ENCODE results near the gene STX3. TPM values are rescaled to one million over a fixed set of nuclear protein-coding genes. Genes with fewer than 3 reads are reported as not detected.

STX3 gene
- total RNA-seq, 4 donors from 2014 or later: 16.6 to 27.1 (median 24.6) TPM

- Histone ChIP-seq H3K27me3 (no peaks in the 10 kb centered on the region), H3K9me3 (no peaks in the 10 kb centered on the region), H3K4me1 (peaks cover 0 to 35% (median 0%) of the 10 kb centered on the region in 3 donors), H3K36me3 (peaks cover 0 to 10% of the 10 kb centered on the region in 2 donors), H3K27ac (no peak overlapping the region), H3K4me3 (no peak overlapping the region)
- ATAC-seq: no peak
- TF ChIP-seq POLR2A (IDR thresholded peaks at IDR 0.05): no peak
- TF ChIP-seq POLR2AphosphoS5 (IDR thresholded peaks at IDR 0.05): no peak
- TF ChIP-seq CTCF (IDR thresholded peaks at IDR 0.05): no peak
- TF ChIP-seq EP300 (IDR thresholded peaks at IDR 0.05): no peak
- WGBS, 2 donors (ENCODE audit: low coverage in 1 of 2): 66 to 85% methylated on average over 2 to 4 of the region's 6 CpGs
Observed at GRCh38 chr11:59761993-59762392, 6.8 kb downstream of the STX3 start.

- whole genome bisulfite sequencing, 2 donors (ENCODE audit: low coverage in 1 of 2): 88% methylated on average over 4 of the region's 4 CpGs; no CpG with 5 or more reads in 1 of the 2 donors
- no peaks in the 10 kb centered on the region for H3K27me3 ChIP-seq
Observed at GRCh38 chr11:59765068-59765735, 10.0 kb downstream of the STX3 start.

GRCh38 chr11:59766542-59767224 lies 11.5 kb downstream of the STX3 start:
- 41 to 94% methylated on average over 2 to 3 of the region's 6 CpGs for WGBS, 2 donors (ENCODE audit: low coverage in 1 of 2)

More at GRCh38 chr11:59765068-59765735, 10.0 kb downstream of the STX3 start:
- Histone ChIP-seq H3K4me1 (peaks cover 0 to 13% (median 0%) of the 10 kb centered on the region in 3 donors), H3K27ac (no peak overlapping the region), H3K9me3 (no peaks in the 10 kb centered on the region), H3K36me3 (peaks cover 0 to 10% of the 10 kb centered on the region in 2 donors), H3K4me3 (no peak overlapping the region)
- ATAC-seq: no peak
- TF ChIP-seq EP300 (IDR thresholded peaks at IDR 0.05) (no peak), CTCF (IDR thresholded peaks at IDR 0.05) (no peak), POLR2A (IDR thresholded peaks at IDR 0.05) (no peak), POLR2AphosphoS5 (IDR thresholded peaks at IDR 0.05) (no peak)

GRCh38 chr11:59767225-59767611 lies 12.0 kb downstream of the STX3 start:
- no peak overlapping the region for H3K27ac ChIP-seq
- no peak overlapping the region for H3K4me3 ChIP-seq
- WGBS, 2 donors (ENCODE audit: low coverage in 1 of 2): 83 to 100% methylated on average over 1 of the region's 1 CpG
- H3K36me3 ChIP-seq: peaks cover 0 to 7% of the 10 kb centered on the region in 2 donors
- H3K27me3 ChIP-seq: no peaks in the 10 kb centered on the region
- no peaks in the 10 kb centered on the region for H3K9me3 ChIP-seq
- H3K4me1 ChIP-seq: peaks cover 0 to 26% (median 0%) of the 10 kb centered on the region in 3 donors
- TF ChIP-seq CTCF (IDR thresholded peaks at IDR 0.05) (no peak), POLR2AphosphoS5 (IDR thresholded peaks at IDR 0.05) (no peak), EP300 (IDR thresholded peaks at IDR 0.05) (no peak), POLR2A (IDR thresholded peaks at IDR 0.05) (no peak)
- ATAC-seq: no peak

More at GRCh38 chr11:59766542-59767224, 11.5 kb downstream of the STX3 start:
- Histone ChIP-seq H3K9me3 (no peaks in the 10 kb centered on the region), H3K36me3 (peaks cover 0 to 10% of the 10 kb centered on the region in 2 donors), H3K4me3 (no peak overlapping the region), H3K4me1 (peaks cover 0 to 22% (median 0%) of the 10 kb centered on the region in 3 donors), H3K27me3 (no peaks in the 10 kb centered on the region), H3K27ac (no peak overlapping the region)
- TF ChIP-seq POLR2A (IDR thresholded peaks at IDR 0.05): no peak
- no peak for TF ChIP-seq POLR2AphosphoS5 (IDR thresholded peaks at IDR 0.05)
- no peak for TF ChIP-seq EP300 (IDR thresholded peaks at IDR 0.05)
- no peak for TF ChIP-seq CTCF (IDR thresholded peaks at IDR 0.05)
- ATAC-seq: no peak

Data from gastroesophageal sphincter (tissue), 4 donors.